ENCODE data around the gene ASIC3. TPM values are rescaled to one million over a fixed set of nuclear protein-coding genes. Genes with fewer than 3 reads are reported as not detected.

Gene ASIC3
- total and polyA plus RNA-seq, 2 donors (not counting 3 experiments of a cell fraction or from before 2014, with no cell fraction given): 0.69 to 0.70 TPM

DNA sequence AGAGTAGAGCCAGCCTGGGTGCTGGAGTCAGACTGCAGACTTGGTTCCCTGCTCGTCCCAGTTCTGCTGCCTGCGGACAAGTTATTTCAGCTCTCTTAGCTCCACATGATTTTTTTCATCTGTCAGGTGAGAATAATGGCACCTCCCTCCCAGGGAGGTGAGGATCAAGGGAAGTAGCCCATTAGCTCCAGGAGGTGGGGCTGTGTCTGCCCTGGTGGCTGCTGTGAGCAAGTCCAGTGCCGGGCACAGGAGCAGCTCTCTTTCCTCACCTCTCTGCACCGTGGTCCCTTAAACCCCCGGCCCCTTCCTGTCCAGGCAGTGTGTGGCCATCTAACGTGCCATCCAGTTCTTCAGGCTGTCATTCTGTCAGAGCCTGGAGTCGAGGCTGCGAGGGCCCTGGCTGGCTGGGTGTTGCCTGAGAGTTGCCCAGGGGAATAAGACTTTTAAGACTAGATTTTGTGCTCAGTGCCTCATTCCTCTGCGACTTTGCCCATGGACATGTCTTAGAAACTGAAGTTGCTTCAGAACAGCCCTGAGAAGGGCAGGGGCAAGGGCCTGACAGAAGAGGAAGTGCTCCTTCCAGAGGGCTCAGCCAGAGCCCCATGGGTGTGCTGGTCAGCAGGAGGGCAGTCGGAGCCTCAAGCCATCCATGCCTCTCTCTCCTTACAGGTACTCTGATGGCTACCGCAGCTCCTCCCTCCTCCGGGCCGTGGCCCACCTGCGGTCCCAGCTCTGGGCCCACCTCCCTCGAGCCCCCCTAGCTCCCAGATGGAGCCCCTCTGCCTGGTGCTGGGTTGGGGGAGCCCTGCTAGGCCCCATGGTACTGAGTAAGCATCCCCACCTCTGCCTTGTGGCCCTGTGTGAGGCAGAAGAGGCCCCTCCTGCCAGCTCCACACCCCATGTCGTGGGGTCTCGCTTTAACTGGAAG lies 15.1 kb upstream of the ASIC3 start:
- DNase-seq (ENCODE audit: low read depth, low spot score) (no peak), FAIRE-seq (no peak)
- H3K9me3 ChIP-seq (replicated peaks; ENCODE audit: control insufficient read depth, insufficient read depth, low read length): no peaks in the 10 kb centered on the region
- H3K4me3 ChIP-seq (replicated peaks in 1 of 3; ENCODE audit: insufficient read depth in 1 of 3, low read depth in 1 of 3, low read length in 3 of 3): no peak overlapping the region
- no peaks in the 10 kb centered on the region for H3K79me2 ChIP-seq (ENCODE audit: control insufficient read depth, insufficient read depth, low read length)
- CTCF ChIA-PET: interaction anchor here (1.1 to 1.7 kb wide), 2 partner anchors 15 to 91 kb away, joined by 5 to 8 read pairs; no protein-coding TSS in a partner anchor
- H3K36me3 ChIP-seq (ENCODE audit: control insufficient read depth in 2 of 2, extremely low read depth in 1 of 2, insufficient read depth in 2 of 2, low read length in 2 of 2): peaks cover 0 to 17% of the 10 kb centered on the region in 2 experiments
- H4K20me1 ChIP-seq (replicated peaks; ENCODE audit: control insufficient read depth, extremely low read depth, insufficient read depth, low read length): no peaks in the 10 kb centered on the region
- H2AFZ ChIP-seq (ENCODE audit: low read depth, low read length): no peak overlapping the region
- no peak overlapping the region for H3K27ac ChIP-seq (ENCODE audit: insufficient read depth, low read depth, low read length)
- H3K4me1 ChIP-seq (ENCODE audit: control insufficient read depth, extremely low read depth, insufficient read depth, low read length): peaks cover 10% of the 10 kb centered on the region
- no peak overlapping the region for H3K4me2 ChIP-seq (ENCODE audit: insufficient read depth, low read length)
- H3K9me1 ChIP-seq (replicated peaks; ENCODE audit: control insufficient read depth, extremely low read depth, insufficient read depth, low read length): no peaks in the 10 kb centered on the region
- no peaks in the 10 kb centered on the region for H3K27me3 ChIP-seq (ENCODE audit: control insufficient read depth in 2 of 2, insufficient read depth in 2 of 2, low read length in 2 of 2)
- no peak overlapping the region for H3K9ac ChIP-seq (replicated peaks; ENCODE audit: extremely low read depth, insufficient read depth, low read length)
- dilution Hi-C loops (cut with MboI; ENCODE audit: extremely low pct_ligation_motif_present, low sequenced_read_pairs) (no loop called here), intact Hi-C loops (cut with micrococcal nuclease) (no loop called here)
- no TSS peak for BruUV-seq (replicated peaks)
- POLR2A ChIA-PET: no interaction called here
- TF ChIP-seq CTCF (IDR thresholded peaks at IDR 0.05; ENCODE audit: extremely low read depth in 1 of 2, insufficient read depth in 1 of 2, low read depth in 1 of 2, low read length in 2 of 2) (no peak), FOS (IDR thresholded peaks at IDR 0.05; ENCODE audit: borderline replicate concordance, insufficient read depth, low read length) (no peak), JUN (IDR thresholded peaks at IDR 0.05; ENCODE audit: borderline replicate concordance, insufficient read depth, insufficient read length, low read depth) (no peak), POLR2A (IDR thresholded peaks at IDR 0.05; ENCODE audit: low read depth, low read length) (no peak)

GRCh38 chr7:151033864-151034249 lies 14.5 kb upstream of the ASIC3 start:
- no peaks in the 10 kb centered on the region for H4K20me1 ChIP-seq (replicated peaks; ENCODE audit: control insufficient read depth, extremely low read depth, insufficient read depth, low read length)
- H3K79me2 ChIP-seq (ENCODE audit: control insufficient read depth, insufficient read depth, low read length): no peaks in the 10 kb centered on the region
- peaks cover 0 to 17% of the 10 kb centered on the region in 2 experiments for H3K36me3 ChIP-seq (ENCODE audit: control insufficient read depth in 2 of 2, extremely low read depth in 1 of 2, insufficient read depth in 2 of 2, low read length in 2 of 2)
- H3K4me3 ChIP-seq (replicated peaks in 1 of 3; ENCODE audit: insufficient read depth in 1 of 3, low read depth in 1 of 3, low read length in 3 of 3): no peak overlapping the region
- ChIA-PET POLR2A (no interaction called here), CTCF (interaction anchor here (1.7 kb wide), 1 partner anchor 90 kb away, joined by 5 read pairs; no protein-coding TSS in a partner anchor)
- FAIRE-seq: no peak
- dilution Hi-C loops (cut with MboI; ENCODE audit: extremely low pct_ligation_motif_present, low sequenced_read_pairs): no loop called here
- no peaks in the 10 kb centered on the region for H3K27me3 ChIP-seq (ENCODE audit: control insufficient read depth in 2 of 2, insufficient read depth in 2 of 2, low read length in 2 of 2)
- intact Hi-C loops (cut with micrococcal nuclease): no loop called here
- H3K4me1 ChIP-seq (ENCODE audit: control insufficient read depth, extremely low read depth, insufficient read depth, low read length): peaks cover 13% of the 10 kb centered on the region
- DNase-seq (ENCODE audit: low read depth, low spot score): no peak
- H3K9me3 ChIP-seq (replicated peaks; ENCODE audit: control insufficient read depth, insufficient read depth, low read length): no peaks in the 10 kb centered on the region
- H3K27ac ChIP-seq (ENCODE audit: insufficient read depth, low read depth, low read length): no peak overlapping the region
- no TSS peak for BruUV-seq (replicated peaks)
- H3K9ac ChIP-seq (replicated peaks; ENCODE audit: extremely low read depth, insufficient read depth, low read length): no peak overlapping the region
- H2AFZ ChIP-seq (ENCODE audit: low read depth, low read length): no peak overlapping the region
- TF ChIP-seq MYC (IDR thresholded peaks at IDR 0.05; ENCODE audit: low read depth, low read length): no peak
- TF ChIP-seq POLR2AphosphoS5 (IDR thresholded peaks at IDR 0.05; ENCODE audit: insufficient read depth, low read depth, low read length): no peak
- TF ChIP-seq POLR2A (IDR thresholded peaks at IDR 0.05; ENCODE audit: low read depth, low read length): no peak
- TF ChIP-seq FOS (IDR thresholded peaks at IDR 0.05; ENCODE audit: borderline replicate concordance, insufficient read depth, low read length): no peak
- no peak for TF ChIP-seq CTCF (IDR thresholded peaks at IDR 0.05; ENCODE audit: extremely low read depth in 1 of 2, insufficient read depth in 1 of 2, low read depth in 1 of 2, low read length in 2 of 2)
- TF ChIP-seq JUN (IDR thresholded peaks at IDR 0.05; ENCODE audit: borderline replicate concordance, insufficient read depth, insufficient read length, low read depth): no peak
- TF ChIP-seq EZH2 (IDR thresholded peaks at IDR 0.05; ENCODE audit: borderline replicate concordance, low read depth, low read length, severe bottlenecking): no peak
- TF ChIP-seq GATA2 (IDR thresholded peaks at IDR 0.05; ENCODE audit: insufficient read depth, insufficient read length, low read depth, low read length): no peak
- TF ChIP-seq, protein P1, sequence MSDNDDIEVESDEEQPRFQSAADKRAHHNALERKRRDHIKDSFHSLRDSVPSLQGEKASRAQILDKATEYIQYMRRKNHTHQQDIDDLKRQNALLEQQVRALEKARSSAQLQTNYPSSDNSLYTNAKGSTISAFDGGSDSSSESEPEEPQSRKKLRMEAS (IDR thresholded peaks at IDR 0.05; ENCODE audit: insufficient read depth, insufficient read length): no peak
- no peaks in the 10 kb centered on the region for H3K9me1 ChIP-seq (replicated peaks; ENCODE audit: control insufficient read depth, extremely low read depth, insufficient read depth, low read length)
- H3K4me2 ChIP-seq (ENCODE audit: insufficient read depth, low read length): no peak overlapping the region

Measured in endothelial cell of umbilical vein (primary cell).